ENCODE results near the gene CHD6.

- TF ChIP-seq EZH2 (IDR thresholded peaks at IDR 0.05; ENCODE audit: insufficient read depth, poor library complexity, severe bottlenecking) (no peak), EZH2phosphoT487 (IDR thresholded peaks at IDR 0.05; ENCODE audit: insufficient read depth, low read depth) (no peak)
Measured at GRCh38 chr20:41361757-41362747, 256.1 kb downstream of the CHD6 start.
